Measurements from ENCODE around the gene BSDC1.

DNA sequence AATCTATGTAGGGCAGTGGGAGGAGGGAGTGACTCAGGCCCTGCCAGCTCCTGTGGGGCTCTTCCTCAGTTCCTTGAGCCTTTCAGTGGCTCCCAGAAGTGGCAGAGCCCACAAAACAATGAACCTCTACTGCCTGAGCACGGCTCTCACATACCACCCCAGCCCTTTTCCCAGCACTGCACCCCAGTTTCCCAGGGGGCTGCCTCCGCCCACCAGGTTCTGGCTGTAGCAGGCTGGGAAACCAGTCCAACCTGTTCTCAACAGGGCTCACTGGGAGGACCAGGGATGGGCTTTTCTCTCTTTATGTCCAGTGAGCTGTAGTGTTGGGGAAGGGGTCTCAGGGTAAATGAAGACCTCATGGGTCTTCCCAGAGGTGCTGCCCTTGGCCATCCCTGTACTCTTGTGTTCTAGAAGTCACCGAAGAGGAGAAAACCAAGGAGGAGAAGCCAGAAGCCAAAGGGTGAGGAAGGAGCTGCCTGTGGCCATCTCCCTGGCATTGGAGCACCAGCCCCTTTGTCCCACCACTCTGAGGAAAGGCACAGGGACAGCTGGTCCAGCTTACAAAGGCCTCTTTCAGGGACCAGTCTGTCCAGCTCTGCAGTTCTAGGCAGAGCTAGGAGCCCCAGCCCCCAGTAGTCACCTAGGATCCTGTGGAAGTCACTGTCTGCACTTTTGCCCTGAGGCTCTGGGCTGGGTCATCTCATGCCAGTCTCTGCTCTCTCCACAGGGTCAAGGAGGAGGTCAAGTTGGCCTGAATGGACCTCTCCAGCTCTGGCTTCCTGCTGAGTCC, 61.8 kb downstream of the BSDC1 start:
- no peak for TF ChIP-seq POLR2A (IDR thresholded peaks at IDR 0.05)
- TF ChIP-seq, protein P1, sequence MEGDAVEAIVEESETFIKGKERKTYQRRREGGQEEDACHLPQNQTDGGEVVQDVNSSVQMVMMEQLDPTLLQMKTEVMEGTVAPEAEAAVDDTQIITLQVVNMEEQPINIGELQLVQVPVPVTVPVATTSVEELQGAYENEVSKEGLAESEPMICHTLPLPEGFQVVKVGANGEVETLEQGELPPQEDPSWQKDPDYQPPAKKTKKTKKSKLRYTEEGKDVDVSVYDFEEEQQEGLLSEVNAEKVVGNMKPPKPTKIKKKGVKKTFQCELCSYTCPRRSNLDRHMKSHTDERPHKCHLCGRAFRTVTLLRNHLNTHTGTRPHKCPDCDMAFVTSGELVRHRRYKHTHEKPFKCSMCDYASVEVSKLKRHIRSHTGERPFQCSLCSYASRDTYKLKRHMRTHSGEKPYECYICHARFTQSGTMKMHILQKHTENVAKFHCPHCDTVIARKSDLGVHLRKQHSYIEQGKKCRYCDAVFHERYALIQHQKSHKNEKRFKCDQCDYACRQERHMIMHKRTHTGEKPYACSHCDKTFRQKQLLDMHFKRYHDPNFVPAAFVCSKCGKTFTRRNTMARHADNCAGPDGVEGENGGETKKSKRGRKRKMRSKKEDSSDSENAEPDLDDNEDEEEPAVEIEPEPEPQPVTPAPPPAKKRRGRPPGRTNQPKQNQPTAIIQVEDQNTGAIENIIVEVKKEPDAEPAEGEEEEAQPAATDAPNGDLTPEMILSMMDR (IDR thresholded peaks at IDR 0.05 in 8 of 11, conservative IDR thresholded peaks at IDR 0.05 in 3 of 11) = no peak
